Renal pelvis (tissue), 4 donors: Measurements from ENCODE around the gene FAM98C. TPM values are rescaled to one million over a fixed set of nuclear protein-coding genes. Genes with fewer than 3 reads are reported as not detected.
"Not testable (repeated sequence)": the region's sequence is repeated elsewhere in the genome, so short reads cannot be mapped to it uniquely, and the experiment has no call there.

Experiments used
- DNase-seq: peaks from one replicate; pipeline ENCODE4 v3.0.0-alpha.2; 2013
- polyA plus RNA-seq, 3 donors: library from polyadenylated mRNA; unstranded; fragments of 120-200 nt; gene quantifications; one replicate each; pipeline ENCODE4 v1.2.1, GENCODE V29; 2013; ENCODE audit not compliant: insufficient read length in 3 of 3

The FAM98C gene
- polyA plus RNA-seq, 3 donors: 18.2 to 22.8 (median 19.1) TPM

DNA sequence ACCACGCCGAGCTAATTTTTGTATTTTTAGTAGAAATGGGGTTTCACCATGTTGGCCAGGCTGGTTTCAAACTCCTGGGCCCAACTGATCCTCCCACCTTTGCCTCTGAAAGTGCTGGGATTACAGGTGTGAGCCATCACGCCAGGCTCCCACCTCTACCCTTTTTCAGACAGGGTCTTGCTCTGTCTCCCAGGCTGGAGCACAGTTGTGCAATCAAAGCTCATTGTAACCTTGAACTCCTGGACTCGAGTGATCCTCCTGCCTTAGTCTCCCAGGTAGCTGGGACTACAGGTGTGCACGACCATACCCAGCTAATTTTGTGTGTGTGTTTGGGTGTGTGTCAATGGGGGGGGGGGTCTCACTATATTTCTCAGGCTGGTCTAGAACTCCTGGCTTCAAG lies 21.4 kb downstream of the FAM98C start:
- DNase-seq: no peak

DNA sequence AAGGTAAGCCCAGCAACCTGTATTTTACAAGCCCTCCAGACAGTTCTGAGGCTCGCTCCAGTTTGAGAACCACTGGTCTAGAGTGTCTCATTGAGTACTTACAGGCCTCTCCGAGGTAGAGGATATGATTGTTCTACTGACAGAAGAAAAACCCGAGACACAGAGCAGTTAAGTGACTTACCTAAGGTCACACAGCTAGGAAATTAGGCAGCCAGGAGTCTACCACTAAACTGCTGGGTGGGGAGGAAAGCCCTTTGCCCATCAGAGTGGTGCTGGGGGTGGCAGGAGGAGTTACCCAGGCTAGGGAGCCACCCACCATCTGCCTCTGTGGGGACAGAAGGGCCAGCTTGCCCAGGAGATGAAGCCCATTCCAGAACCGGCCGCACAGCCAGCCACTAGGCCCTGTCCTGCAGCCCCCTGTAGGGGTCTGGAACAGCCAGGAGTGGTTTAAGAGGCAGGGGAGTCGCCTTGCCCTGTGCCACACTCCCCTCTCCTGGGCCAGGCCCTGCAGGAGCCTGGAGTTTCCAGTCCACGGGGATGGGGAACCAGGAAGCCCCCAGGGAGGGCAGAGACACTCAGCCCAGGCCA lies 22.4 kb downstream of the FAM98C start:
- DNase-seq: no peak

DNA sequence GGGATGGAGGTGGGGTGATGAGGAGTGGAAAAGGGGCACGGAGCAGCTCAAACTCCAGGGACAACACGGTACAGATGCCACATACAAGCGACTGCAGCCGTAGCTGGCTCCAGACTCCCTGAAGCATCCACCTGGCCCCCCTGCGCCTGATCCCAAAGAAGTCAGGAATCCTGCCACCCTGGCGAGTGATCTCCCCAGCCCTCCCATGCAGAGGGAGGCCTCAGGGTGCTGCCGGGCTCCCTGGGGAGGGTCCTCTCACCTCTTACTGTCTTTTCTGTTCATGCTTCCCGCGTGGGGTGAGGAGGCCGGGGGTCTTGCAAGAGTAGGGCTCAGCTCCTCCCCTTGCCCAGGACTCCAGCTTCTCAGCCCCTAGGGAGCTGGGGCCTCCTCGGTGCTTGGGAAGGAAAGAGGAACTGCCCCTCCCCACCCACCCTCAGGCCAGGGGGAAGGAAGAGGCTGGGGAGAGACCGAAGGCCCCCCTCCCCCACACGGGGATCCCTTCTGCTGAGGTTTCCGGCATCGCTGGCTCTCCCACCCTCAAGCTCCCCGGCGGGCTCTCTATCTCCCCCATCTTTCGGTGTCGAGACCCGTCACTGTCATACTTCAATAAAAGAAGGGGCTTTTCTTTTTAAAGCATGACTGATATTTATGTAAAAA lies 23.0 kb downstream of the FAM98C start, which contains the start of gene RASGRP4:
Gene RASGRP4 (minus strand): TSS at position 410 of the 657 bp plus-strand sequence. CDS start 128 bp downstream, at position 282.
- no peak for DNase-seq

DNA sequence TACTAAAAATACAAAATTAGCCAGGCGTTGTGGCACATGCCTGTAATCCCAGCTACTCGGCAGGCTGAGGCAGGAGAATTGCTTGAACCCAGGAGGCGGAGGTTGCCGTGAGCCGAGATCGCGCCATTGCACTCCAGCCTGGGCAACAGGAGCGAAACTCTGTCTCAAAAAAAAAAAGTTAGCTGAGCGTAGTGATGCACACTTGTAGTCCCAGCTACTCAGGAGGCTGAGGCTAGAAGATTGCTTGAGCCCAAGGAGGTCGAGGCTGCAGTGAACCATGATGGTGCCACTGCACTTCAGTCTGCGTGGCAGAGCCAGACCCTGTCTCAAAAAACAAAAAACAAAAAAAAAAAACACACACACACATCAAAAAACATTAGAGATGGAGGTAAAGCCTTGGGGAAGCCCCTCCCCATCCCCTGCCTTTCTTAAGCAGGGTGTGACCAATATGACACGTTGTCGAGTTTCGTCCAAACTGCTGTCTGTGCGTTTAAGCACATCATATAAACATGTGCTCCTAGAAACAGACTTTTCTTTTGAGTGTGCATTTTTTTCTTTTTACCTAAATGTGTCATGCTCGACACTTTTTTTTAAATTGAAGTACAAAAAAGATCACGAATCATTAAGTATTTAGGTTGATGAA lies 24.3 kb downstream of the FAM98C start:
- not testable (repeated sequence) for DNase-seq

DNA sequence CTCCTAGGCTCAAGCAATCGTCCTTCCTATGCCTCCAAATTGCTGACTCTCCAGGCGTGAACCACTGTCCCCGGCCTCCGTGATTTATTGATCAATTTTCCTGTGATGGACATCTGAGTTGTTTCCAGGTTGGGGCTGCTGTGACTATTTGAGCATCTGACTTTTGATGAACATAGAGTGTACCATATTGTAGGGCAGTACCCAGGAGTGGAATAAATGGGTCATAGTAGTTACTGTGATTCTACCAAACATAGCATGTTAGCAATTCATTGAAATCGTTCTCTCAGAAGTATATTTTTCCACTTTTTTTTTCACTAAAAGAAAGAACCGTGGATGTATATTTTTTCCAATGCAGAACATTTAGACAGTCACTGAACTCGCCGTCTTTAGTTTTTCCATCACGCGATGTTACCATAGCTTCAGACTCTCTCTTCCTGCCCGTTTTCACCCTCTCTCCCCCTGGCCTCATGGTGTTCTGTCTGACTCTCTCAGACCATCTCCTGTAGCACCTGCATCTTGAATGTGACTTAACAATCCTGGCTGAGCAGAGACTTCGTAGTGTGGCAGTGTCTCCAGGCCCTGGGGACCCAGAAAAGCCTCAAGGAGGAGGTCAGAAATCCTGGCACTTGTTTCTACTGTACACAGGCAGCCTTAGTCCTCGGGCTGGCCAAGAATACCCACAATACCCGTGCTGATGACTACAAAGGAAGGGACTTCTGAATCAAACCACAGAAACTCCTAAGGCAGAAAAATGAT lies 26.3 kb downstream of the FAM98C start:
- DNase-seq: no peak

DNA sequence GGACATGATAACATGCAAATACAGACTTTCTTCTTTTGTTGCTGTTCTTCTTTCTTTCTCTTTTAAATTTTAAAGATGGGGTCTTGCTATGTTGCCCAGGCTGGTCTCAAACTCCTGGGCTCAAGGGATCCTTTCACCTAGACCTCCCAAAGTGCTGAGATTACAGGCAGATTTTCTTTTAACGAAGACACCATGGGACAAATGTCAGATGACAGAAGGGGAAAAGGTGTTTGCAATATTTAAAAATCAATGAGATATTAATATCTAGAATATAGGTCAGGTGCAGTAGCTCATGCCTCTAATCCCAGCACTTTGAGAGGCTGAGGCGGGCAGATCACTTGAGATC lies 26.9 kb downstream of the FAM98C start:
- no peak for DNase-seq

DNA sequence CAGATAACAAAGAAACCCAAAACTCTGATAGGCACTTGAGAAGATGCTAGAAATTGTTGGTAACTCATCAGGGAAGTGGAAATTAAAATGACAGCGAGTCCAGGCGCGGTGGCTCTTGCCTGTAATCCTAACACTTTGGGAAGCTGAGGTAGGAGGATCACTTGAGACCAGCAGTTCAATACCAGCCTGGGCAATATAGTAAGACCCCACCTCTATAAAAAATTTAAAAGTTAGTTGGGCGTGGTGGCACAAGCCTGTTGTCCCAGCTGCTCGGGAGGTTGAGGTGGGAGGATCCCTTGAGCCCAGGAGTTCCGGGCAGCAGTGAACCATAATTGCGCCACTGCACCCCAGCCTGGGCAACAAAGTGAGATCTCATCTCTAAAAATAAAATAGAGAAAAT lies 28.0 kb downstream of the FAM98C start:
- no peak for DNase-seq

DNA sequence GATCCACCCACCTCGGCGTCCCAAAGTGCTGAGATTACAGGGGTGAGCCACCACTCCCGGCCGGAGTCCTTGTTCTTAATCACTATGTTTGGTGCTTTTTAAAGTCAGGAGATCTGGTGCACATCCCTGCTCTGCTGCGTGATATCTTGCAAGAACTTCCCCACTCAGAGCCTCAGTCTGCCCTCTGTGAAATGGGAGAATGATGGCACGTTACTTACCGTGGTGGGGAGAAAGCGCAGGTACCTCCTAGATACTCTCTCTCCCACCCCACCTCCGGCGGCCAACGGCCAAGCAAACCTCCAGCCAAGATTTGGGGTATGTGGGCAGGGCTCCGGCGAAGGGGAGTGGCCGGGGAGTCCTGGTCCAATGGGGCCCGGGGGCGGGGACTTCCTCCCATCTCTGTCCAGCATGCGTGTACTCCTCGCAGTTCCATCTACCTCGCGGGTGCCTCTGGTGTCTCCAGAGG lies 30.4 kb downstream of the FAM98C start, which contains the start of gene RYR1:
Gene RYR1 (plus strand): TSS at position 424 of the 466 bp plus-strand sequence. CDS start 139 bp downstream, outside the sequence.
- DNase-seq: no peak

DNA sequence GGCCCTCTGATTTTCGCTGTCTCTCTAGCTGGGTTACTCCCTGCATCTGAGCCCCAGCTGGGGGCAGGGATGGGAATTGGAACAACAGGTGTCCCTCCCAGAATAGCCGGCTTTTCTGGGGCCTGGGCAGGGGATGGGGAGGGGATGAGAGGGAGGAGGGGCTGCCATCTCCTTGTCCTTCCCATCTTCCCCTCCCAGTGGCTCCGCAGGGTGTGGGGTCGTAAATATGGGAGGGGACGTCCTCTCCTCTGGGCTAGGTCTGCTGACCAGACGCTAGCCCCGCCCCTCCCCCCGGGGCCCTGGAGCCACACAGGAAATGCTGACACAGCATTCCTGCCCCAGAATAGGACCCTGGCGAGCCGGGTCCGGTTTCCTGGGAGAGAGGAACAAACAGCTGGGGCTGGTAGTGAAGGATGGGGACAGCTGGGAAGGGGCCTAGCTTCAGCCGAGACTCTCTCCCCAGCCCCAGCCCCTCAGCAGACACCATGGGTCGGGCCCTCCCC lies 31.7 kb downstream of the FAM98C start:
- DNase-seq: peak; percentile 56

DNA sequence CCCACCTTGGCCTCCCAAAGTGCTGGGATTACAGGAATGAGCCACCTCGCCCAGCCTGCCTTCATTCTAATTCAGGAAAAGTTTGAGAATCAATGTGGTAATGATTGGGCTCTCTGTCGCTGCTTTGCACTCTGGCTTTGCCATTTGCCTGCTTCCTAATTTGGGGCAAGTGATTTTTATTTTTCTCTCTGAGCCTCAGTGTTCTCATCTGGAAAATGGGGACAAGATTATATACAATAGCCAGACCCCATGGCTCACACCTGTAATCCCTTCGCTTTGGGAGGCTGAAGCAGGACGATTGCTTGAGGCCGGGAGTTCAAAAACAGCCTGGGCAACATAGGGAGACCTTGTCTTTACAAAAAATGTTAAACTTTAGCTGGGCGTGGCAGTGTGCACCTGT lies 34.4 kb downstream of the FAM98C start:
- no peak for DNase-seq

DNA sequence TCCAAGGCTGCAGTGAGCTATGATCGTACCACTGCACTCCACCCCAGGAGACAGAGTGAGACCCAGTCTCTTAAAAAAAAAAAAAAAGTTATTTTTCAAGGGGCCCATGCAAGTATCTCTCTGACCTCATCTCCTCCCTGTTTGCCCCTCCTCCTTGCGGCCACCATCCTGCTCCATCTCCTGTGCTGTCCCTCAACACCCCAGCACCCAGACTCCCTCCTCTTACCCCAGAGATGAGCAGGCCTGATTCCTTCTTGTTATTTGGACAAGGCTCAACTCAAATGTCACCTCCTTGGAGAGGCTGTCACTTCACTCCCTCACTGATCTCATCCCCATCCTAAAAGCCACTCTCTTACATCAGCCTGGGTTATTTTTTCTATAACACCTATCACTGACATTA lies 35.0 kb downstream of the FAM98C start:
- no peak for DNase-seq

DNA sequence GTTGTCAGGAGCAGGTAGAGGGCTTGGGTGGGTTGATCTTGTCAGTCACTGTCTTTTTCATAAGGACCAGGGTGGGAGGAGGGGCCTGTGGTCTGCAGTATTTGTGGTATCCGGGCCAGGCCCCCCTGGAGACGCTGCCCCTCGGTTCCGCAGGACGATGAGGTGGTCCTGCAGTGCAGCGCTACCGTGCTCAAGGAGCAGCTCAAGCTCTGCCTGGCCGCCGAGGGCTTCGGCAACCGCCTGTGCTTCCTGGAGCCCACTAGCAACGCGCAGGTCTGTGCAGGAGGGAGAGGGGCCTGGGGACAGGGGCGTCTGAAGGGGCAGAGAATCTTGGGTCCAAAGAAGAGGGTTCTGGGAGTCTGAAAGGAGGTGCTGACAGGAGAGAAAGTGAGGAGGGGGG lies 37.7 kb downstream of the FAM98C start:
- DNase-seq: no peak

DNA sequence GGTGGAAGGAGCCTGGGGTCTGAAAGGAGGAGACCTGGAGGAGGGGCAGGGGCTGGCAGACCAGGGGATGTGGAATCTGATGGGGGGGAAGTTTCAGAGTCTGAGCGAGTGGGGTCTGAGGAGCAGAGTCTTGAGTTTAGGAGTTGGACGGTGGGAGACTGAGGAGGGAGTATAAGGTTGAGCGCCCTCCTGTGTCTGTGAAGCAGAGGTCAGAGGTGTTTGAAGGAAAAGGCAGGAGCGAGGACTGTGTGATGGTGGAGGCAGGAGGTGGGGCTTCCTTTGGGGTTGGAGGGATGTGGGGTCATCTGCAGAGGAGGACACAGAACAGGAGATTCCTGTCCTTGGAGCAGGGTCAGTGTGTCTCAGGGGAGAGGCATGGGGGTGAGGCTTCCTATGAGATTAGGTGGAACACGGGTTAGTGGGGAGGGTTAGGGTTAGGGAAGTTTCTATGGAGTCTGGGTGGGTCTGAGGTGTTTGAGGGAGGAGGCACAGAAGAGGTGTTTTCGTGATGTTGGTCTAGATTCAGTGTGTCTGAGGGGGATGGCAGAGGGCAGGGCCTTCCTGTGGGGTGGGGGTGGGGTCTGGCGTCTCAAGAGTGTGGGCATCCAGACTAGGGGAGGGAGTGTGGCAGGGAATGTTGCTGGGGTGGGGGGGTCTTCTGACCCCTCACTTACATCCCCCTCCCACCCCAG lies 38.9 kb downstream of the FAM98C start:
- no peak for DNase-seq

DNA sequence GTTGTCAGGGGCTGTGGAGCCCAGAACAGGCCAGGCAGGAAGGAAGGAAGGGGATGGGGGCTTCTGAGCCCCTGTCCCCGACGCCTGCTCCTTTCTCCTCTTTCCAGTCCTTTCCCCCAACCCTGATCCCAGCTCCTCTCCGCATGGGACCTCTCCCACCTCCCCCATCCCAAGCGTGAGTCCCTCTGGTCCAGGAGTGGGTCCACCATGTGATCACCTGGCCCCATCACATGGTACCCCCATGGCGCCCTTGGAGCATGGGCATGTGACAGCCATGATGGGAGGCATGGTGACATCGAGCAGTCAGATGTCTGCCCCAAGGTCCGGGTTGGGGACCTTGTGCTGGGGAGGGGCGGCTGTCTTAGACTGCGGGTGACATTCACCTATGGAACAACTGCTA lies 39.8 kb downstream of the FAM98C start:
- no peak for DNase-seq

DNA sequence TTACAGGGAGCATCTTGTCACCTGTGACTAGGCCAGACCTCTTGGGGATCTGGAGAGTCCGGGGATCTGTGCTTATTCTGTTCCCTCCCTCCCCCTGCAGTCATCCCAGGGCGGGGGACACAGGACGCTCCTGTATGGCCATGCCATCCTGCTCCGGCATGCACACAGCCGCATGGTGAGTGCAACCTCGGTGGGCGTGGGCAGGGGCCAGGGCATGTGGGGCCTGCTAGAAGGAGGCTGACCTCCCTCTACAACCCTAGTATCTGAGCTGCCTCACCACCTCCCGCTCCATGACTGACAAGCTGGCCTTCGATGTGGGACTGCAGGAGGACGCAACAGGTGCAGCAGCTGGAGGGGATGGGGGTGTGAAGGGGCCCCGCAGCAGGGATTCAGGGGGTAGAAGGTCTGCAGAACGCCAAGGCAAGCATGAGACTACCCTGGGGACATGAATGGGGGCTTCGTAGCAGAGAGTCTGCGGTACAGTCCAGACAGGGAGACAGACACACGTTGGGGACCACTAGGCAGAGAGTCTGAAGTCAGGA lies 40.6 kb downstream of the FAM98C start:
- no peak for DNase-seq

DNA sequence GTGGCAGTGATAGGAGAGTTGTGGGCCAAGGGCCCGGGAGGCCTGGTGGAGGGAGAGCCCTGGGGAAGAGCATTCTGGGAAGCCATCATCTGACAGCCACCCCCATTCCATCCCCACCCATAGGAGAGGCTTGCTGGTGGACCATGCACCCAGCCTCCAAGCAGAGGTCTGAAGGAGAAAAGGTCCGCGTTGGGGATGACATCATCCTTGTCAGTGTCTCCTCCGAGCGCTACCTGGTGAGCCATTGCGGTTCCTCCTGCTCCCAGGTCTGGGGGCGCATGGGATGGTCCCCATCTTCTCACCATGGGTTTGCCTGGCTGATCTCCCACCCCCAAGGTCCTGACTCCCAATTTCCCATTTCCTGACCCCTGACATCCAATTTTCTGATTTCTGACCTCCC lies 41.1 kb downstream of the FAM98C start:
- no peak for DNase-seq

DNA sequence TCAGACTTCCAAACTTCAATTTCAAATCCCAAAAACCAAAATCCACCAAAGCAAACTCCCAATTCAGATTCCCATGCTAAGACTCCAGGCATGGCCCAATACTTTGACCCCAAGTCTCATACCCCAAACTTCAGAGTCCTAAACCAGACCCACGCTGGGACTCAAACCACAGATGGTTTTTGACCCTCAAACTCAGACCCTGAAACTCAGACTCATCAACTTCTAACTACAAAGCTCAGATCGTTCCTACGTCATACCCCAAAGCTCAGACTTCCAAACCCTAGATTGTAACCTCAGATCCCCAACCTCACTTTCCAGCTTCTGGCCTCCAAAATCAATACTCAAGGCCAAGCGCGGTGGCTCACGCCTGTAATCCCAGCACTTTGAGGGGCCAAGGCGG lies 42.5 kb downstream of the FAM98C start:
- no peak for DNase-seq

DNA sequence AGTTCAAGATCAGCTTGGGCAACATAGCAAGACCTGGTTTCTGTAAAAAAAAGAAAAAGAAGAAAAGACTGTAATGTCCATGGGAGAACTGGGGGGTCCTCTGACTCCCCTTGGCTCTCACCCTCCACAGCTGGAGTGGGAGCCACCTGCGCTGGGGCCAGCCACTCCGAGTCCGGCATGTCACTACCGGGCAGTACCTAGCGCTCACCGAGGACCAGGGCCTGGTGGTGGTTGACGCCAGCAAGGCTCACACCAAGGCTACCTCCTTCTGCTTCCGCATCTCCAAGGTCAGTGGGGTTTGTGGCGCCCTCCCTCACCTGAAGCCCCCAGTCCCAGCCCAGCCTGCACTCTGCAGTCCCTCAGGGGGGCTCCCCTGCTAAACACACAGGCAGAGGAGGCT lies 45.3 kb downstream of the FAM98C start:
- no peak for DNase-seq

DNA sequence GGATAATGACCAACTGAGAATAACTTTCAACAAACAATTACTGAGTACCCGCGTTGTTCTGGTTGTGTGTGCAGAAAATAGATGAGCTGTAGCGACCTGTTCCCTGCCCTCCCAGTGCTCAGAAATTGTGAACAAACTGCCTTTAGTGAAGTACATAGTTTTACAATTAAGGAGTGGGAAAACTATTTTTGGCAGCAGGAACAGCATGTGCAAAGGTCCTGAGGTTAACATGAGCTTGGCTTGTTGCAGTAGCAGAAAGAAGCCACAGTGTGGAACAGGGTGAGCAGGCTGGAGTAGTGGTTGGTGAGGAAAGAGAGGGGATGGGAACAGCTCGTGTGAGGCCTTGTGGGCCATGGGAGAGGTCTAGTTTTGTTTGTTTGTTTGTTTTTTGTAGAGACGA lies 46.6 kb downstream of the FAM98C start:
- no peak for DNase-seq

DNA sequence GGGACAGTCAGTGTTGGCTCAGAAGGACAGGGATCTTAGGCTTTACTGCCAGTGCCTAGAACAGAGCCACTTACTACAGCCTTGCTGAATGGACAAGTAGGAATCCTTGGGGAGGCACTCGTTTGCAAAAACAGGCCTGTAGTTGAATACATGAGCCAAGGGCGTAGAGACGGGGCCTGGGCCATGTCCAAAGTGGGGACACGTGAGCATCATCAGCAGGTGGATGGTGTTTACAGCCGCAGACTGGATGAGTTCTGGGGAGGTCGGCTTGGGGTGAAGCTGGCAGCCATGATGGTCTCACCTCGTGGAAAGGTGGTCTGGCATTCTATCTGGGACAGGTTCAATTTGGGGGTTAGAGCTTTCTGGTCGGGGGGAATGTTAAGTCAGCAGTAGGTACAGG lies 48.1 kb downstream of the FAM98C start:
- no peak for DNase-seq

DNA sequence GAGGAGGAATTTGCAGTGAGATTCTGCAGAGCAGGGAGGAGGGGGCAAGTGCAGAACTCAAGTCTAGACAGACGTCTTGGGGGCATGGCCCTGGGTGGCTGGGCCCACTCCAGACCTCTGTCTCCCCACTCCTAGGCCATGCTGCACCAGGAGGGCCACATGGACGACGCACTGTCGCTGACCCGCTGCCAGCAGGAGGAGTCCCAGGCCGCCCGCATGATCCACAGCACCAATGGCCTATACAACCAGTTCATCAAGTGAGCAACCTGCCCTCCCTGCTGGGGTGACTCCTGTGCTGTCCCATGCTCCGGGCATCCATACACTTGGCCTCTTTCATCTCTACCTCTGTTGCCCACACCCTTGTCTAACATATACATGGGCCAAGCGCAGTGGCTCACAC lies 48.7 kb downstream of the FAM98C start:
- no peak for DNase-seq
